ENCODE measurements around the gene ZNF326. TPM values are rescaled to one million over a fixed set of nuclear protein-coding genes. Genes with fewer than 3 reads are reported as not detected.

Gene ZNF326
- total and polyA plus RNA-seq, 2 of the 8 experiments (the other 6 are each of a cell fraction or from before 2014, with no cell fraction given): 12.2 to 30.6 TPM

GRCh38 chr1:89993541-89993940, 1.4 kb upstream of the ZNF326 start:
- H4K91ac ChIP-seq (replicated peaks; ENCODE audit: insufficient read length, low read length): no peak overlapping the region
- no peak overlapping the region for H3K23ac ChIP-seq (ENCODE audit: insufficient read length)
- TF ChIP-seq FOSL1 (IDR thresholded peaks at IDR 0.05; ENCODE audit: insufficient read depth, low read depth, low read length) (no peak), RFX5 (IDR thresholded peaks at IDR 0.05; ENCODE audit: borderline replicate concordance, low read depth, low read length) (no peak), JUN (IDR thresholded peaks at IDR 0.05; ENCODE audit: low read depth, low read length) (no peak), SIX5 (IDR thresholded peaks at IDR 0.05; ENCODE audit: low read depth, low read length) (no peak), CTBP2 (IDR thresholded peaks at IDR 0.05; ENCODE audit: borderline replicate concordance, insufficient read depth, insufficient read length, low read length) (no peak)
- H3K56ac ChIP-seq (replicated peaks; ENCODE audit: insufficient read length, low read depth, low read length): no peak overlapping the region
- H3K4me2 ChIP-seq (ENCODE audit: insufficient read depth in 1 of 2, low read depth in 2 of 2, low read length in 2 of 2): no peak overlapping the region; a peak in 1 of 4 replicates
- H3K9ac ChIP-seq (replicated peaks in 1 of 4; ENCODE audit: extremely low read depth in 1 of 4, low read depth in 3 of 4, low read length in 3 of 4): no peak overlapping the region
- H3K14ac ChIP-seq (ENCODE audit: insufficient read length): no peak overlapping the region
- ChIA-PET CTCF (ENCODE audit: partially characterized antibody) (interaction anchor here (0.6 to 0.9 kb wide), 2 partner anchors 150 to 163 kb away, joined by 3 to 5 read pairs; no protein-coding TSS in a partner anchor), POLR2A (ENCODE audit: partially characterized antibody) (interaction anchor here (0.9 to 2.3 kb wide), 3 partner anchors 9 to 173 kb away, joined by 3 to 14 read pairs (median 3); partner anchors contain the start of gene LRRC8D)
- H3K23me2 ChIP-seq (ENCODE audit: low read depth, low read length): peaks cover 2% of the 10 kb centered on the region; the same call in 1 of the 2 replicates
- peaks cover 3 to 7% of the 10 kb centered on the region in 2 experiments for H4K20me1 ChIP-seq (replicated peaks in 1 of 2; ENCODE audit: control insufficient read depth in 1 of 2, insufficient read depth in 2 of 2, low read length in 2 of 2)
- no peak overlapping the region for H3K4ac ChIP-seq (replicated peaks; ENCODE audit: insufficient read length, low read depth, low read length)
- no peaks in the 10 kb centered on the region; a peak in 1 of 8 replicates for H3K36me3 ChIP-seq (ENCODE audit: control insufficient read depth in 2 of 4, insufficient read depth in 4 of 4, low read length in 3 of 4)
- peak overlapping the region; percentile 62; the same call in 1 of the 2 replicates for H2BK12ac ChIP-seq (ENCODE audit: low read depth, low read length)
- FAIRE-seq (no peak), DNase-seq (ENCODE audit: low read depth in 1 of 2, low spot score in 2 of 2) (no peak)
- H3K9me3 ChIP-seq (ENCODE audit: insufficient read depth in 2 of 2, low read depth in 1 of 2, low read length in 1 of 2): no peaks in the 10 kb centered on the region
- no peaks in the 10 kb centered on the region for H3K79me1 ChIP-seq (ENCODE audit: low read depth, low read length)
- peak overlapping the region; percentile 79; the same call in 1 of the 2 replicates for H4K8ac ChIP-seq (ENCODE audit: extremely low read depth, insufficient read depth, low read length)
- peak overlapping the region; percentile 26; the same call in 1 of the 2 replicates for H2BK5ac ChIP-seq (ENCODE audit: low read depth, low read length)
- H3K27me3 ChIP-seq (replicated peaks in 1 of 4; ENCODE audit: control insufficient read depth in 3 of 4, extremely low read depth in 1 of 4, insufficient read depth in 3 of 4, low read length in 3 of 4): no peaks in the 10 kb centered on the region
- no peak overlapping the region for H3K4me3 ChIP-seq (ENCODE audit: extremely low read depth in 1 of 4, insufficient read depth in 2 of 4, low read depth in 3 of 4, low read length in 4 of 4)
- H3K4me1 ChIP-seq (replicated peaks in 1 of 4; ENCODE audit: control insufficient read depth in 3 of 4, insufficient read depth in 4 of 4, low read length in 3 of 4): peaks cover 0 to 8% (median 1%) of the 10 kb centered on the region in 4 experiments; a peak in 3 of 7 replicates
- H2BK15ac ChIP-seq (ENCODE audit: low read length): peak overlapping the region; percentile 53; the same call in 1 of the 2 replicates
- WGBS, 2 experiments (ENCODE audit: extremely low coverage in 1 of 2, insufficient coverage in 1 of 2, insufficient read length in 1 of 2, insufficient replicate concordance in 2 of 2, low coverage in 1 of 2, low lambda C conversion rate in 2 of 2, missing lambda C conversion rate in 1 of 2): 91% methylated on average over 24 of the region's 24 CpGs; no CpG with 5 or more reads in 1 of the 2 experiments
- H2BK20ac ChIP-seq (ENCODE audit: low read length): 0 out of 2 replicates have a peak overlapping the region, but pooled peaks have one; percentile 44
- peaks cover 16 to 36% of the 10 kb centered on the region in 2 experiments for H3K79me2 ChIP-seq (ENCODE audit: control insufficient read depth in 1 of 2, insufficient read depth in 2 of 2, low read length in 2 of 2)
- no peak overlapping the region for H3K18ac ChIP-seq (ENCODE audit: extremely low read depth, low read length)
- H3K27ac ChIP-seq (ENCODE audit: low read depth, low read length): no peak overlapping the region
- H2BK120ac ChIP-seq (replicated peaks; ENCODE audit: low read depth, low read length): no peak overlapping the region
- no peak overlapping the region for H2AFZ ChIP-seq (ENCODE audit: low read length)
- no peak overlapping the region for H4K5ac ChIP-seq (ENCODE audit: insufficient read length, low read depth, low read length)
- H2AK5ac ChIP-seq (ENCODE audit: low read depth, low read length): 0 out of 2 replicates have a peak overlapping the region, but pooled peaks have one; percentile 10

All from H1 (cell line).